HG02798 (cell line): ENCODE measurements around the gene RB1.
"Not testable (repeated sequence)": the region's sequence is repeated elsewhere in the genome, so short reads cannot be mapped to it uniquely, and the experiment has no call there.

Source experiments
- ATAC-seq: cut with Tn5 transposase; IDR thresholded peaks from one replicate; pipeline ENCODE4 v1.9.1; 2021; ENCODE audit warnings: mild to moderate bottlenecking; ENCODE audit not compliant: unreplicated experiment, poor library complexity

RB1 gene

DNA sequence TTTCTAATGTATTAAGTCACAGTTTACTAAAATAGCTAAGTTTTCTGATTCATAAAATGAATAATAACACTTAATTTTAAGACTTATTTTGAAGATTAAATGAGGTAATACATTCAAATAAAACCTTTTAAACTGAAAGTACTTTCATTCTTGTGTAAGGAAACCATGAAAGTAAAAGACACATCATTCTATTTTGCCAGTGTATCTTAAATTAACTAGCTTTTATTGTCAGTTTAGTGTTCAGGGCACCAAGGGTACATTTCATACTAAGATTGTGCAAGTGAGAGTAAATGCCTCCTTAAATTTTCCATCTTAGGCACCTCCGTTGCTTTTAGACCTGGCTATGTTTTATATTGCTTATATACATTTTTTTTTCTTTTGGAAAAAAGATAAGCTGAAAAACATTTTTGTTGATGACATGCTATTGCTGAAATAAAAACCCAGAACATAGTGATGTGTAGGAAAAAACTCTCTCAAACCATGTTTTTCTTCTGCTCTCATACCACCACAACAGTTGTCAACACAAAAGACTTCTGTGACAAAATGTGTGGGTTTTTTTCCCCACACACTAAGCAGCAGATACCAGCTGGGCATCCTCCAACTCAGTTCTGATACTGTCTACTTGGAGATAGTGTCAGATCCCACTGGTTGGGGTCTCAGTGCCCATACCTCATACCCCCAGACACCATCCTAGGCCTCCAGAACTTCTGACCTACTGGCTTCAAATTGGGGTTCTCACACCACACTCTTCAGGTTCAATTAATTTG lies 140.1 kb downstream of the RB1 start:
- ATAC-seq: no peak

GRCh38 chr13:48446464-48446863 lies 142.9 kb downstream of the RB1 start:
- no peak for ATAC-seq

DNA sequence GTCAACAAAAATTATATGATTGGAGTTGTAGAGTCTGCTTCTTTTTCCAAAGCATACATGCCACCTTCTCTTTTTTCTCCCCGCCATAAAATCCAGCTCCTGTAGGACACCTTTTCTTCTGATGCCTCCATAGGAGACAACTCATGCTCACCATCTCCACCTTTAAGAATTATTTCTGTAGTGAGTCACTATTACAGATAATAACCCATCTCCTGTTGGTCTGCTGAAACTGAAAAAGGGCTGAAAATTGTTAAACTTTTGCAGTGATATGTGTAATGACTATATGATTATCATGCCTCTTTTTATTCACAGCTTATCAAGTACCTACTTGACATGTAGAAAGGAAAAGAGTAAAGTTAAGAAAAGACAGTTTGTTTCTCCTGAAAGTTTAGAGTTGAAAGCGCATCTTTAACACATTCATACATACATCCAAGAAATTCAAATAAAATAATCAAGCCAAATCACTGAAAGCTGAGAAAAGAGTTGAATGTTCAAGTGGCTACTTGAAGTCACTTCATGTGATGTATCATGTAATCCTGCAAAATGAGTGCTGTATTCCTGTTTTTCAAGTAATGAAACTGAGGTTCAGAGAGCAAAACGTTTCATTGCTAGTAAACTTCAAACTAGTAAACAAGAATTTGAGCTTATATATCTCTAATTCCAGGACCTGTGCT lies 144.9 kb downstream of the RB1 start:
- no peak for ATAC-seq

GRCh38 chr13:48448959-48449614 lies 145.5 kb downstream of the RB1 start:
- ATAC-seq: no peak

- no peak for ATAC-seq
Measured at GRCh38 chr13:48449656-48450055, 146.1 kb downstream of the RB1 start.

GRCh38 chr13:48451196-48451595 lies 147.6 kb downstream of the RB1 start:
- not testable (repeated sequence) for ATAC-seq

DNA sequence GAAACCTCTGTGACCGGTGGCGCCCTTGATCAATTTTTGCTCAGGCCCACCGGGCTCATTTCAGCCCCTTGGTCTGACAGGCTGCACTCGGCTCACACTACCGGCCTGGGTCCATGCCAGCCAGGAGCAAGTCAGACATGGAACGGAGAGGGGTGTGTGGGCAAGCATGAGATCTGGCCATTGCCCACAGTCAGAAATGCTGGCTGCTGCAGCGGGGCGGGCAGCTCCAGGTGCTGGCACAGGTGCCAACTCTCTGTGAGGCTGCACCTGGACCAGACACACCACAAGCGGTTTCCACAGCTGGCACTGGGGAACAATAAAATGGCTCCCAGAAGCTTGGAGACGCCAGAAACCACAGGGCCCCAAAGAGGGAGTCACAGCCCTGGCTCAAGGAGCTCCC lies 153.0 kb downstream of the RB1 start:
- no peak for ATAC-seq

DNA sequence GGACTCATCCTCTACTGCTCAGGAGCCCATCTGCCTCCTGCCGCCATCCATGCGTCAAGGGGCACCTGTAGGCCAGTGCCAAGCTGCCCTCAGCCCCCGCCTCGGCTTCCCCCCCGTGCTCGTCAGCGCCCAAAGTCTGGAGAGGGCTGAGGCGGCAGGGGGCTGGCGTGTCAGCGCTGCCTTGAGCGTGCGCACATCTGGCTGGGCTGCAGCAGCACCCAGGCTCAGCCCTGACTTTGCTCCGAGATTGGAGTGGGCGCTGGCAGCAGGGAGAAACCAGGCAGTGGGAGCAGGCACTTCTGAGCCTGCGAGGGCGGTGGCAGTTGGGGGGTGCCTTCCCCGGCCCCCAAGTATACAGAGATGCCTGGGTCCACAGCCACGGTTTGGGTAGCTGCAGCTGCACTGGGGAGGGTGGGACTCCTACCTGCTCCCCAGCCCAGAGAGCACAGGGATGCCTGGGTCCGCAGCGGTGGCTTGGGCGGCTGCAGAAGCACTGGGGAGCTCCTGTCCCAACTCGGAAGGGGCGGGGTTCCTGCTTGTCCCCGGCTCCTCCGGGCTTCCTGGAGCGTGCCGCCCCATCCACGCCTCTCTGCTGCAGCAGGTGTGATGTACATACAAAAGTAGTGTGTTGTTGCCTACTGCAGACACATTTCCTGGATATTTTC lies 154.2 kb downstream of the RB1 start:
- ATAC-seq: no peak

- no peak for ATAC-seq
Measured at GRCh38 chr13:48475230-48475629, 171.7 kb downstream of the RB1 start.

GRCh38 chr13:48476215-48476614 lies 172.7 kb downstream of the RB1 start:
- no peak for ATAC-seq

GRCh38 chr13:48476686-48477085 lies 173.1 kb downstream of the RB1 start:
- no peak for ATAC-seq

GRCh38 chr13:48477191-48477855 lies 173.8 kb downstream of the RB1 start:
- no peak for ATAC-seq

GRCh38 chr13:48478391-48478790 lies 174.8 kb downstream of the RB1 start:
- no peak for ATAC-seq

GRCh38 chr13:48483575-48483974 lies 180.0 kb downstream of the RB1 start:
- ATAC-seq: no peak

DNA sequence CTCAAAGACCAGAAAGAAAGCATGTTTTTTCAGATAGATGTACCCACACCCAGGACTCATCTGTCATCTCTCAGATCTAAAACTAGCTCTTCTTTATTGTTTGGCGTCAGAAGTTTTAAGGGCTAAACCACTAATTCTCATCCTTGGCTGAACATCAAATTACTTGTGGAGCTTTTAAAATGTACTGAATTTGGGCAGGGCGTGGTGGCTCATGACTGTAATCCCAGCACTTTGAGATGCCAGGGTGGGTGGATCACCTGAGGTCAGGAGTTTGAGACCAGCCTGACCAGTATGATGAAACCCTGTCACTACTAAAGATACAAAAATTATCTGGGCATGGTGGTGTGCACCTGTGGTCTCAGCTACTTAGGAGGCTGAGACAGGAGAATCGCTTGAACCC lies 181.9 kb downstream of the RB1 start:
- no peak for ATAC-seq

DNA sequence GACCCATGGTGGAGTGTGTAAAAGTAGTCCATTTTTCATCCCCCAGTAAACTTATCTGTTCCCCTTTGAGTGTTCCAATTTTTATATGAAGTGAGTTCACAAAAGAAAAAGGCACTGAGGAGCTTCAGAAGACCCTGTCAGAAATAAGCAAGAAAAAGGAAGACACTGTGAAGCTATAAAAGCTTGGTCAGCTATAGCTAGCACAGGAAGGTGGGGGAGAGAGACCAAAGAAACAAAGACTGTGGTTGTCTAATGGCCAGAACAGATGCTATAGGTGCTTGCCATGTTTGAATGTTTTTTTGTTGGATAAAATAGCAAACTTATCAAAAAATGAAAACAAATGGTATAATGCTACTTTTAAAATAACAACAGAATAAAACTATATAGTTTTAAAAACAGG lies 182.8 kb downstream of the RB1 start:
- ATAC-seq: no peak

- no peak for ATAC-seq
Measured at GRCh38 chr13:48486836-48487235, 183.3 kb downstream of the RB1 start.

DNA sequence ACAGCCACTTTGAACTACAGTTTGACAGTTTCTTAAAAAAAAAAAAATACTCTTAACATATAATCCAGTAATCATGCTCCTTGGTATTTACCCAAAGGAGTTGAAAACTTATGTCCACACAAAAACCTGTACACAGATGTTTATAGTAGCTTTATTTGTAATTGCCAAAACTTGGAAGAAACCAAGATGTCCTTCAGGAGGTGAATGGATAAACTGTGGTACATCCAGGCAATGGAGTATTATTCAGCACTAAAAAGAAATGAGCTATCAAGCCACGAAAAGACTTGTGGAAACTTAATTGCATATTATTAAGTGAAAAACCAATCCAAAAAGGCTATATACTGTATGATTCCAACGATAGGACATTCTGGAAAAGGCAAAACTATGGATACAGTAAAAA lies 184.4 kb downstream of the RB1 start:
- ATAC-seq: no peak

DNA sequence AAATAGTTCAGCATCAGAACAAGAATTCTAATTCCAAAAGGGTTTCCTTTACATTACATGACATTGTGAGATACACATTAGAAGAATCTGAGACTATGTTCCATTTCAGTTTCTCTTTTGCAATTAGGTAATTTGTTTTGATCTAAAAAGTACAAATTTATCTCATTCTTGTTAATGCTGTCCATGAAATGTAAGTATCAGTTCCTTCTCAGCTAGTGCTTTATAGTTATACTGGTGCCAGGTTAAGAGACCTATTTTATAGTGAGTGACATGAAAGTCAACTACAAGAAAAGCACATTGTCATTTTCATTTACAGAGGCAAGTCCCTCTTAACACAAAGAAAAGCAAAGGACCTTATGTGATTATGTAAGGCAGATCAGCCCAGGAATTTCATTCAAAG lies 185.4 kb downstream of the RB1 start:
- no peak for ATAC-seq

GRCh38 chr13:48489666-48490065 lies 186.1 kb downstream of the RB1 start:
- no peak for ATAC-seq
